ENCODE data around the gene RELT.
A peak's percentile ranks its signal among the peaks of the same experiment; 100 is the strongest.

The RELT gene

GRCh38 chr11:73358071-73358470 lies 18.1 kb upstream of the RELT start:
- no peak for DNase-seq (ENCODE audit: insufficient read length, low spot score)
- FAIRE-seq, result no peak
- no peak for TF ChIP-seq POLR2A (IDR thresholded peaks at IDR 0.05; ENCODE audit: low read depth, low read length)

- DNase-seq (ENCODE audit: insufficient read length, low spot score), result no peak
- TF ChIP-seq POLR2A (IDR thresholded peaks at IDR 0.05; ENCODE audit: low read depth, low read length), result no peak
- no peak for FAIRE-seq
Observed at GRCh38 chr11:73359341-73359740, 16.9 kb upstream of the RELT start.

GRCh38 chr11:73359930-73360742 lies 16.1 kb upstream of the RELT start:
- FAIRE-seq (no peak), DNase-seq (ENCODE audit: insufficient read length, low spot score) (no peak)
- no peak for TF ChIP-seq POLR2A (IDR thresholded peaks at IDR 0.05; ENCODE audit: low read depth, low read length)

DNA sequence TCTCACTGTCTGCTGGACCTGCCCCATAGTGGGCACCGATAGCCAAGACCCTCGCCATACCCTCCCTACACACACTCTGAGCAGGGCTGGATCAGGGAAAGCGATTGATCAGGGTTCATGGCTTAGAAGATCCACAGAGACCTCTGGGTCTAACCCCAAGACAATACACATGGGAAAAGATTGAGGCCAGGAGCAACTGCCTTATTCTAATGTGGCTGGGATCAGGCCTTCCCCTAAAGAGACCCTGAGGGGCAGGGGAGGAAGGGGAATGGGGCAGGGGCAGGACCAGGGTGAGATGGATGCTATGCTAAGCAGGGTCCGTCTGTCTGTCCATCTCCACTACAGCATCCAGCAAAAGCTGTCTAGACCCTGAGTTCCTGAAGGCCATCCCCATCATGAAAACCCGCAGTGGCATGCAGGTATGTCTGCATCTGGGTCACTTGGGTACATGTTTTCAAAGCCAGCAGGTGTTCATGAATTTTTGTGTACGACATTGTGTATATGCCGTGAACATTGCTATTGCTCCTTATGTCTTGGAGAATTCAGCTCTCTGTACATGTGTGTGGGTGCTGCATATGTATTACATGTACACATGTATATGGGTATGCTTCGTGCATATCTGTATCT lies 15.3 kb upstream of the RELT start:
- FAIRE-seq (no peak), DNase-seq (ENCODE audit: insufficient read length, low spot score) (no peak)
- TF ChIP-seq POLR2A (IDR thresholded peaks at IDR 0.05; ENCODE audit: low read depth, low read length), result no peak

- FAIRE-seq, result no peak
- DNase-seq (ENCODE audit: insufficient read length, low spot score), result no peak
- no peak for TF ChIP-seq POLR2A (IDR thresholded peaks at IDR 0.05; ENCODE audit: low read depth, low read length)
Observed at GRCh38 chr11:73361953-73362776, 14.0 kb upstream of the RELT start.

- TF ChIP-seq POLR2A (IDR thresholded peaks at IDR 0.05; ENCODE audit: low read depth, low read length), result no peak
- FAIRE-seq (no peak), DNase-seq (ENCODE audit: insufficient read length, low spot score) (no peak)
Observed at GRCh38 chr11:73363147-73363546, 13.1 kb upstream of the RELT start.

DNA sequence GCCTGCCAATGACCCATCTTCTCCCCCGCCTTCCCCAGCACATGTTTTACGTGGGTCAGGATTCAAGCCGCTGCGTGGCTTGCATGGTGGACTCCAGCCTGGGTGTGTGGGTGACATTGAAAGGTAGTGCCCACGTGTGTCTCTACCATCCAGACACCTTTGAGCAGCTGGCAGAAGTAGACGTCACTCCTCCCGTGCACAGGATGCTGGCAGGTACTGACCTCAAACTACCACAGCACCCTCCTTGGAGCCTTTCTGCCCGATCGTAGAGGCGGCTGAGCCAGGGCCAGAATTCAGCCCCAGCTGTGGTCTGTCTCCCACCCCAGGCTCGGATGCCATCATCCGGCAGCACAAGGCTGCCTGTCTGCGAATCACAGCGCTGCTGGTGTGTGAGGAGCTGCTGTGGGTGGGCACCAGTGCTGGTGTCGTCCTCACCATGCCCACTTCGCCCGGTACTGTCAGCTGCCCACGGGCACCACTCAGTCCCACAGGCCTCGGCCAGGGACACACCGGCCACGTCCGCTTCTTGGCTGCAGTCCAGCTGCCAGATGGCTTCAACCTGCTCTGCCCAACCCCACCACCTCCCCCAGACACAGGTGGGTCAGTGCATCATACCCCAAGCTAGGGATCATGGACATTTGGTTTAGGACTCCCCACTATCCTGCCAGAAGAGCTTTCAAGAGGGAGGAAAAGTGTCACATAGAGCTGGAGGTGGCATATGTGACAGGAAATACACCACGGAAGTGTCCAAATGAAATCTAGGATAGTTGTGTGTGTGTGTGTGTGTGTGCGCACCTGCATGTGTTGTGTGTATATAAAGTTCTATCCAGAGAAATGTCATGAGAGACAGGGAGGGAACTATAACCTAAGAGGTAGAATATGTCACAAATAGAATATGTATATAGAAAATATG lies 10.6 kb upstream of the RELT start:
- TF ChIP-seq POLR2A (IDR thresholded peaks at IDR 0.05; ENCODE audit: low read depth, low read length), result no peak
- FAIRE-seq, result no peak
- no peak for DNase-seq (ENCODE audit: insufficient read length, low spot score)

DNA sequence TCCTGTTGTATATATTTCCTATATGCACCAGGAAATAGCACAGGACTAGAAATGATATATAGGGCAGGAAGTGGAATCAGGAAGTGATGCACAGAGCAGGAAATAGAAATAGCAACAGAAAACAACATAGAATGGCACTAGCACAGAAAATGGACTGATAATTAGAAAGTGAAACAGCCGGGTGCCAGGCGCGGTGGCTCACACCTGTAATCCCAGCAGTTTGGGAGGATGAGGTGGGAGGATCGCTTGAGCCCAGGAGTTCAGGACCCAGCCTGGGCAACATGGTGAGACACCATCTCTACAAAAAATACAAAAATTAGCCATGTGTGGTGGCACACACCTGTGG lies 10.0 kb upstream of the RELT start:
- no peak for FAIRE-seq
- TF ChIP-seq POLR2A (IDR thresholded peaks at IDR 0.05; ENCODE audit: low read depth, low read length), result no peak

DNA sequence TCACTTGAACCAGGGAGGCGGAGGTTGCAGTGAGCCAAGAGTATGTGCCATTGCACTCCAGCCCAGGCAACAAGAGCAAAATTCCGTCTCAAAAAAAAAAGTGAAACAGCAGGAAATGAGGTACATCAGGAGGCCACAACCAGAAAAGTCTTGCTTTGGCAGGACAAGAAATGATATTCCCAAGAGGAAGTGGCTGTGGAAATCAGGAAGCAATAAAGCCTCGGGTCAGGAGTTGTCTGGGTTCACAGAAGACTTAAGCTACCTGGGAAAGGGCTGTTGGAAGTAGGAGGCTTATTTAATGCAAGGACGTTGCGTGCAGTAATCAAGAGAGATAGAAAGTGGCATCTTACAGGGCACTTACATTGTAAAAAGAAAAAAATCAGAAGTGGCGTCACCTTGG lies 9.2 kb upstream of the RELT start:
- DNase-seq (ENCODE audit: insufficient read length, low spot score) (no peak), FAIRE-seq (no peak)
- TF ChIP-seq POLR2A (IDR thresholded peaks at IDR 0.05; ENCODE audit: low read depth, low read length), result no peak

More for the DNA sequence above, 10.0 kb upstream of the RELT start:
- DNase-seq (ENCODE audit: insufficient read length, low spot score), result no peak

DNA sequence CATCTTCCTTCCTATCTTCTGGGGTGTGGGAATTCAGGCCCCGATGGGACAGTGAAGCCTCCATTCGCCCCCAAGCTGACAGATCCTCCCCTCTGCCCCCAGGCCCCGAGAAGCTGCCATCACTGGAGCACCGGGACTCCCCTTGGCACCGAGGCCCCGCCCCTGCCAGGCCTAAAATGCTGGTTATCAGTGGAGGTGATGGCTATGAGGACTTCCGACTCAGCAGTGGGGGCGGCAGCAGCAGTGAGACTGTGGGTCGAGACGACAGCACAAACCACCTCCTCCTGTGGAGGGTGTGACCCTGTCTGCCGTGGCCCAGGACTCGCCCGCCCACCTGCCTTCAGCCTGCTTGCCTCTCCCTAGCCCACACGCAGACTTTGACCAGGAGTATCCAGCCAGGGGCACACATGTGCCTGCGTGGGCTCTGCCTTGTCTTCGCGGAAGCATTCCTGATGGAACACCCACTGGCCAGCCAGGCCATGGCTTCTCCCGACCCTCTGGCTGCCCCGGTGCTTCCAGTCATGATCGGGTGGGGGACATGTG lies 8.6 kb upstream of the RELT start:
- DNase-seq (ENCODE audit: insufficient read length, low spot score) (no peak), FAIRE-seq (no peak)
- TF ChIP-seq POLR2A (IDR thresholded peaks at IDR 0.05; ENCODE audit: low read depth, low read length), result no peak

DNA sequence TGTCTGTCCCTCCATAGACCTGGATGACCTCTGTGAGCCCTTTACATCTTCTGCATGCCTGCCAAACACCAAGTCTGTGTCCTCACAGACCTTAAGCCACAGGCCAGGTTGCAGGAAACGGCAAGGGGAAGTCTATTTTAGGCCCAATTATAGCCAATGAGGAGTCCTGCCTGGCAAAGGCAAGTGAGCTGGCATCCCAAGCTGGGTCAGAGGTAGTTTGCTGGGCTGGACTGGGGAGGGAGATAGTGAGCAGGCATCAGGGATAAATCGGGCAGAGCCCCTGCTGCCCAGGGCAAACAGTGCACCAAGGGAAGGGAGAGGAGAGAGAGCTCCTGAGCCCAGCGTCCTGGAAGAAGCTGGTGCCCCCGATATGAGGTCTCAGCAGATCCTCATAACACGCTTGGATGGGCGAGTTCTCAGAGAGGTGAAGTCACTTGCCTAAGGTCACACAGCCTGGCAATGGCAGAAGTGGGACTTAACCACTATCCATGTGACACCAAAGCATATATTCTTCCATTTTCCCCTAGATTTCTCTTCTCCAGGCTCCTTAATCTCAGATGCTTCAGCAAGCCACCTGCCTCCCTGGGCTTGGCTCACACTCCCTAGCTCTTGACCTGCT lies 3.7 kb upstream of the RELT start:
- DNase-seq (ENCODE audit: insufficient read length, low spot score) (peak; percentile 72), FAIRE-seq (no peak)
- no peak for TF ChIP-seq POLR2A (IDR thresholded peaks at IDR 0.05; ENCODE audit: low read depth, low read length)

DNA sequence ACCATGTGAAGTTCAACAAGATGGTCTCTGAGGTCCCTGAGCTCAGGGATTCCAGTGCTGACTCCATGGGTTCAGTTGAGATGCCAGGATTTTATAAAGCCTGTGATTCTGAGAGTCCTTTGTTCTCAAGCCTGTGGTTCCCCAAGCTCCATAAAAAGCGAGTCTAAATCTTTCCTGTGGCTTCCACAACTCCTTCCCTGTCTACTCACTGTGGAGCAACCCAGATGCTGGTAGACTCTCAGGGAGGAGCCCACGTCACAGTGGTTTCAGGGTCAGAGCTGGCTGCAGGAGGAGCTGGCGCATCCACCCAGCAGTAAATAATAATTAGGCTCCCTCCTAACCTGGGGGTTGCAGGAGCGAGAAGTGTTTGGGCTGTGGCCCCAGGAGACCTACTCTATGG lies 2.0 kb upstream of the RELT start:
- DNase-seq (ENCODE audit: insufficient read length, low spot score), result no peak
- no peak for TF ChIP-seq POLR2A (IDR thresholded peaks at IDR 0.05; ENCODE audit: low read depth, low read length)
- FAIRE-seq, result no peak

GRCh38 chr11:73375830-73376159 lies 404 bp upstream of the RELT start:
- TF ChIP-seq POLR2A (IDR thresholded peaks at IDR 0.05; ENCODE audit: low read depth, low read length), result no peak
- DNase-seq (ENCODE audit: insufficient read length, low spot score) (no peak), FAIRE-seq (no peak)

Measured in H54 (cell line).